SK-N-SH (cell line): ENCODE results near the gene PYY. TPM values are rescaled to one million over a fixed set of nuclear protein-coding genes. Genes with fewer than 3 reads are reported as not detected.

Source experiments
- CTCF ChIA-PET: fragments of 300-600, 350-600 bp; formaldehyde crosslinking; extraction: SDS; loops from one replicate; lab custom pipeline; 2021; lab: Yijun Ruan, JAX
- POLR2A ChIA-PET: fragments of 350-600 bp; sonication (Branson Sonifier 250); formaldehyde crosslinking; extraction: SDS; loops from one replicate; lab custom pipeline; 2020; ENCODE audit warnings: antibody characterized with exemption, inconsistent platforms; lab: Yijun Ruan, JAX
- DNase-seq: peaks from one replicate; pipeline ENCODE4 v3.0.0; 2012
- H2AFZ ChIP-seq: fragments of 200-600 bp; sonication (generic); 2 replicates; pipeline ENCODE4 v1.8.1; 2016; ENCODE audit warnings: antibody characterized with exemption, mild to moderate bottlenecking, low read depth
- H3F3A ChIP-seq: fragments of 200-600 bp; sonication (generic); replicated peaks from 2 replicates; pipeline ENCODE3; 2016; ENCODE audit warnings: antibody characterized with exemption, mild to moderate bottlenecking; ENCODE audit not compliant: insufficient read depth
- H3K27ac ChIP-seq, 2 experiments: fragments of 200-500 bp in 1 of 2; fragments of 200-600 bp in 1 of 2; sonication (Bioruptor generic) in 1 of 2; sonication (generic), shearing (Covaris generic) in 1 of 2; 2 replicates each; pipeline versions ENCODE4 v1.5.1 to v1.6.1; 2014 to 2016; ENCODE audit warnings: low read depth in 2 of 2, inconsistent platforms in 1 of 2, low read length in 1 of 2, mild to moderate bottlenecking in 1 of 2, mixed read lengths in 1 of 2
- H3K27me3 ChIP-seq: fragments of 200-600 bp; sonication (generic), shearing (Covaris generic); 2 replicates; pipeline ENCODE4 v1.6.1; 2016; ENCODE audit warnings: mixed run types; ENCODE audit not compliant: insufficient read depth
- H3K36me3 ChIP-seq, 2 experiments: fragments of 200-500 bp in 1 of 2; fragments of 200-600 bp in 1 of 2; sonication (Bioruptor generic) in 1 of 2; sonication (generic) in 1 of 2; replicated peaks in 1 of 2; 2 replicates each; pipeline versions ENCODE3 to v1.5.1; 2014 to 2016; ENCODE audit warnings: low read length in 1 of 2, mild to moderate bottlenecking in 1 of 2; ENCODE audit not compliant: insufficient read depth in 2 of 2, control insufficient read depth in 1 of 2
- H3K4me1 ChIP-seq, 2 experiments: fragments of 200-500 bp in 1 of 2; fragments of 200-600 bp in 1 of 2; sonication (Bioruptor generic) in 1 of 2; sonication (generic), shearing (Covaris generic) in 1 of 2; 2 replicates each; pipeline versions ENCODE4 v1.5.1 to v1.6.1; 2014 to 2016; ENCODE audit warnings: low read depth in 1 of 2, low read length in 1 of 2, mixed run types in 1 of 2; ENCODE audit not compliant: insufficient read depth in 2 of 2, control insufficient read depth in 1 of 2
- H3K4me2 ChIP-seq: fragments of 200-600 bp; sonication (generic), shearing (Covaris generic); 2 replicates; pipeline ENCODE4 v1.6.1; 2017; ENCODE audit warnings: mixed run types
- H3K4me3 ChIP-seq, 2 experiments: fragments of 200-500 bp in 1 of 2; fragments of 200-600 bp in 1 of 2; sonication (Bioruptor generic) in 1 of 2; sonication (generic), shearing (Covaris generic) in 1 of 2; 2 replicates each; pipeline versions ENCODE4 v1.5.1 to v1.8.1; 2014 to 2016; ENCODE audit warnings: low read depth in 2 of 2, inconsistent platforms in 1 of 2, low read length in 1 of 2, mild to moderate bottlenecking in 1 of 2, mixed read lengths in 1 of 2, moderate library complexity in 1 of 2
- H3K79me2 ChIP-seq: fragments of 200-600 bp; sonication (generic); 2 replicates; pipeline ENCODE4 v1.8.1; 2017; ENCODE audit warnings: mild to moderate bottlenecking; ENCODE audit not compliant: insufficient read depth
- H3K9ac ChIP-seq: fragments of 200-600 bp; sonication (generic); 2 replicates; pipeline ENCODE4 v1.6.1; 2017; ENCODE audit warnings: mixed run types
- H3K9me2 ChIP-seq: fragments of 200-600 bp; sonication (generic); 2 replicates; pipeline ENCODE4 v1.6.1; 2017; ENCODE audit warnings: mixed run types
- H3K9me3 ChIP-seq: fragments of 200-600 bp; sonication (generic); 2 replicates; pipeline ENCODE4 v1.6.1; 2017; ENCODE audit warnings: mixed run types, mild to moderate bottlenecking, moderate library complexity
- H4K20me1 ChIP-seq: fragments of 200-600 bp; sonication (generic); 2 replicates; pipeline ENCODE4 v1.6.1; 2017; ENCODE audit warnings: mild to moderate bottlenecking, mixed run types; ENCODE audit not compliant: insufficient read depth
- CHD2 ChIP-seq: fragments of 150-350 bp; IDR thresholded peaks from 2 replicates; pipeline ENCODE4 v1.6.1; 2018; ENCODE audit warnings: low read length; ENCODE audit not compliant: partially characterized antibody
- CTCF ChIP-seq: fragments of 200-600 bp; sonication (generic); IDR thresholded peaks from 2 replicates; pipeline ENCODE4 v1.6.1; 2017; ENCODE audit warnings: antibody characterized with exemption, mild to moderate bottlenecking, moderate library complexity
- MAX ChIP-seq: IDR thresholded peaks from 2 replicates; pipeline ENCODE4 v1.4.0; 2012; ENCODE audit warnings: low read depth
- RAD21 ChIP-seq: IDR thresholded peaks from 2 replicates; pipeline ENCODE4 v1.6.1; 2012; ENCODE audit warnings: mild to moderate bottlenecking, low read length
- RCOR1 ChIP-seq: fragments of 150-350 bp; IDR thresholded peaks from 2 replicates; pipeline ENCODE4 v1.6.1; 2017; ENCODE audit warnings: antibody characterized with exemption, low read length
- REST ChIP-seq: IDR thresholded peaks from 2 replicates; pipeline ENCODE4 v1.6.1; 2012; ENCODE audit warnings: mild to moderate bottlenecking, low read depth, low read length, moderate library complexity
- SMC3 ChIP-seq: IDR thresholded peaks from 2 replicates; pipeline ENCODE4 v1.6.1; 2012; ENCODE audit warnings: low read depth, low read length, improper control_type of control experiment
- TAF1 ChIP-seq: IDR thresholded peaks from 2 replicates; pipeline ENCODE4 v1.6.1; 2012; ENCODE audit warnings: low read depth, mild to moderate bottlenecking, low read length, moderate library complexity, borderline replicate concordance
- YY1 ChIP-seq: IDR thresholded peaks from 2 replicates; pipeline ENCODE4 v1.4.0; 2012; ENCODE audit warnings: low read depth, mild to moderate bottlenecking
- WGBS: methylation state at CpG from one replicate; pipeline ENCODE4 v1.1.6; 2017; ENCODE audit warnings: low lambda C conversion rate; 5-methylcytosine and 5-hydroxymethylcytosine counted together
- polyA plus RNA-seq, 3 experiments: library from polyadenylated mRNA; depleted of rRNA; stranded (reverse); fragments of >200 nt; gene quantifications; 2 replicates each; pipeline ENCODE4 v1.2.3, GENCODE V29; 2012
- TF ChIP-seq, protein P1 (sequence below): fragments of 150-350 bp; IDR thresholded peaks from 2 replicates; pipeline ENCODE4 v1.6.1; 2017; ENCODE audit warnings: antibody characterized with exemption, low read length, low read depth, borderline replicate concordance
- TF ChIP-seq, protein P2 (sequence below): fragments of 150-350 bp; IDR thresholded peaks from 2 replicates; pipeline ENCODE4 v1.6.1; 2016; ENCODE audit warnings: mild to moderate bottlenecking, low read depth, low read length

PYY gene
- polyA plus RNA-seq, 1 of the 3 experiments (the other 2 are of a cell fraction), result 0.21 TPM

DNA sequence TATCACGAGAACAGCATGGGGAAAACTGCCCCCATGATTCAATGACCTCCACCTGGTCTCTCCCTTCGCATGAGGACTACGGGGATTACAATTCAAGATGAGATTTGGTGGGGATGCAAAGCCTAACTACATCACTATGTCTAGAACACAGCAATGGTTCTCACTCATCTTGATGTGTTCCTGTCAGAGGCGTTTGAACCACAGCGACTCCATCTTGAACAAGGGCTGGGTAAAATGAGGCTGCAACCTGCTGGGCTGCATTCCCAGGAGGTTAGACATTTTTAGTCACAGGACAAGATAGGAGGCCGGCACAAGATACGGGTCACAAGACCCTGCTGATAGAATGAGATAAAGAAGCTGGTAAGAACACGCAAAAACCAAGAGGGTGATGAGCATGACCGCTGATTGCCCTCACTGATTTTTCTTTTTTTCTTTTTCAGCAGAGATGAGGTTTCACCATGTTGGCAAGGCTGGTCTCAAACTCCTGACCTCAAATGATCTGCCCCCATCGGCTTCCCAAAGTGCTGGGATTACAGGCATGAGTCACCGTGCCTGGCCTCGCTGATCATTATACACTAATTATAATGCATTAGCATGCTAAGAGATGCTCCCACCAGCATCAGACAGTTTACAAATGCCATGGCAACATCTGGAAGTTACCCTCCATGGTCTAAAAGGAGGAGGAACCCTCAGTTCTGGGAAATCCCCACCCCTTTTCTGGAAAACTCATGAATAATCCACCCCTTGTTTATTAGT is 8.5 kb downstream of the PYY start:
- peaks cover 0 to 5% of the 10 kb centered on the region in 2 experiments; a peak in 1 of 4 replicates for H3K4me1 ChIP-seq
- no peak for DNase-seq
- no peaks in the 10 kb centered on the region for H3K9me3 ChIP-seq
- no peaks in the 10 kb centered on the region for H4K20me1 ChIP-seq
- H2AFZ ChIP-seq, result no peak overlapping the region
- H3K9me2 ChIP-seq, result no peaks in the 10 kb centered on the region
- ChIA-PET POLR2A (no interaction called here), CTCF (interaction anchor here (0.9 to 18.2 kb wide), 12 partner anchors 9 to 130 kb away, joined by 3 to 638 read pairs (median 8); partner anchors contain the start of genes NAGS, PYY and TMEM101)
- no peaks in the 10 kb centered on the region for H3K36me3 ChIP-seq
- no peak overlapping the region for H3K4me2 ChIP-seq
- no peak overlapping the region for H3K27ac ChIP-seq
- H3F3A ChIP-seq, result no peaks in the 10 kb centered on the region
- no peak for TF ChIP-seq YY1
- no peak for TF ChIP-seq SMC3
- no peak for TF ChIP-seq CTCF
- TF ChIP-seq REST, result no peak
- no peak for TF ChIP-seq TAF1
- no peak for TF ChIP-seq RAD21
- TF ChIP-seq CHD2, result no peak
- TF ChIP-seq, protein P1, sequence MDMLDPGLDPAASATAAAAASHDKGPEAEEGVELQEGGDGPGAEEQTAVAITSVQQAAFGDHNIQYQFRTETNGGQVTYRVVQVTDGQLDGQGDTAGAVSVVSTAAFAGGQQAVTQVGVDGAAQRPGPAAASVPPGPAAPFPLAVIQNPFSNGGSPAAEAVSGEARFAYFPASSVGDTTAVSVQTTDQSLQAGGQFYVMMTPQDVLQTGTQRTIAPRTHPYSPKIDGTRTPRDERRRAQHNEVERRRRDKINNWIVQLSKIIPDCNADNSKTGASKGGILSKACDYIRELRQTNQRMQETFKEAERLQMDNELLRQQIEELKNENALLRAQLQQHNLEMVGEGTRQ, result no peak
- TF ChIP-seq RCOR1, result no peak
- TF ChIP-seq MAX, result no peak
- TF ChIP-seq, protein P2, sequence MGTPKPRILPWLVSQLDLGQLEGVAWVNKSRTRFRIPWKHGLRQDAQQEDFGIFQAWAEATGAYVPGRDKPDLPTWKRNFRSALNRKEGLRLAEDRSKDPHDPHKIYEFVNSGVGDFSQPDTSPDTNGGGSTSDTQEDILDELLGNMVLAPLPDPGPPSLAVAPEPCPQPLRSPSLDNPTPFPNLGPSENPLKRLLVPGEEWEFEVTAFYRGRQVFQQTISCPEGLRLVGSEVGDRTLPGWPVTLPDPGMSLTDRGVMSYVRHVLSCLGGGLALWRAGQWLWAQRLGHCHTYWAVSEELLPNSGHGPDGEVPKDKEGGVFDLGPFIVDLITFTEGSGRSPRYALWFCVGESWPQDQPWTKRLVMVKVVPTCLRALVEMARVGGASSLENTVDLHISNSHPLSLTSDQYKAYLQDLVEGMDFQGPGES, result no peak
- H3K79me2 ChIP-seq, result no peaks in the 10 kb centered on the region
- no peak overlapping the region for H3K9ac ChIP-seq
- H3K4me3 ChIP-seq, result no peak overlapping the region
- no peaks in the 10 kb centered on the region for H3K27me3 ChIP-seq
- 71% methylated on average over 12 of the region's 12 CpGs for WGBS
